GM12875 (cell line): ENCODE data around the gene SRPK2.
"Not testable (repeated sequence)": the region's sequence is repeated elsewhere in the genome, so short reads cannot be mapped to it uniquely, and the experiment has no call there.

ENCODE experiments used
- H3K4me3 ChIP-seq: one replicate; pipeline ENCODE4 v1.5.1; 2011; ENCODE audit warnings: low read depth, low read length, control low read depth
- TF ChIP-seq, protein P1 (sequence below): IDR thresholded peaks from 2 replicates; pipeline ENCODE4 v1.5.1; 2011; ENCODE audit warnings: low read depth, mild to moderate bottlenecking, control low read depth, inconsistent platforms, low read length, moderate library complexity, borderline replicate concordance; ENCODE audit not compliant: insufficient read depth

SRPK2 gene

DNA sequence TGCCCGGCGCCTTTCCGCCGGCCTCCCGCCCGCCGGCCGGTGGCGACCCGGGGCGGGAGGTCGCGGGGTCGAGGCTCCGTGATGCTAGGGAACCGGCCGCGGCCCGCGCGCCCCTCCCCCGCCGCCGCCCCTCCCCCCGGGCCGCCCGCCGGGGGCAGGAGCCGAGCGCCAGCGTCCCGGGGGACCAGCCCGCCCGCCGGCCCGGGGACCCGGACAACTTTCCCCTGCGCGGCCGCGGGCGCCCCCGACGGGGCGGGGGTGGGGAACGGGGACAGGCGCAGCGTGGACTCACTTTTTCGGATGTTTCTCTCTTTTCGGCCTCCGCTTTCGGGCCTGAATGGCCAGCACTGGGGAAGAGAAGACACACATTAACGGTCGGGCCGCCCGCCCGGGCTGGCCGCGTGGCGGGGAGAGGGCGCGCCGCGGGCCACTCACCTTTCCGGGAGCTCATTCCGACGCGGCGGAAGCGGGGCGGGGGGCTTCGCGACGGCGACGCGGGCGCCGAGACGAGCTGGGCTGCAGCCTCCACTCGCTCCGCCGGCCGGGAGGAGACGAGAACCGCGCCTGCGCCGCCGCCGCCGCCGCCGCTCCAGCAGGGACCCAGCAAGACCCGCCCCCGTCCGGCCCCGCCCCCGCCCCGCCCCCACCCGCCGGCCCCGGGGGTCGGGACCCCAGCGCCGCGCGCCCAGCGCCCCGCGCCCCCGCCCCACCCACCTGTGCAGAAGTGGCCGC is at the start of gene SRPK2:
SRPK2 (minus strand) TSS at position 566 of the 732 bp plus-strand sequence.
- TF ChIP-seq, protein P1, sequence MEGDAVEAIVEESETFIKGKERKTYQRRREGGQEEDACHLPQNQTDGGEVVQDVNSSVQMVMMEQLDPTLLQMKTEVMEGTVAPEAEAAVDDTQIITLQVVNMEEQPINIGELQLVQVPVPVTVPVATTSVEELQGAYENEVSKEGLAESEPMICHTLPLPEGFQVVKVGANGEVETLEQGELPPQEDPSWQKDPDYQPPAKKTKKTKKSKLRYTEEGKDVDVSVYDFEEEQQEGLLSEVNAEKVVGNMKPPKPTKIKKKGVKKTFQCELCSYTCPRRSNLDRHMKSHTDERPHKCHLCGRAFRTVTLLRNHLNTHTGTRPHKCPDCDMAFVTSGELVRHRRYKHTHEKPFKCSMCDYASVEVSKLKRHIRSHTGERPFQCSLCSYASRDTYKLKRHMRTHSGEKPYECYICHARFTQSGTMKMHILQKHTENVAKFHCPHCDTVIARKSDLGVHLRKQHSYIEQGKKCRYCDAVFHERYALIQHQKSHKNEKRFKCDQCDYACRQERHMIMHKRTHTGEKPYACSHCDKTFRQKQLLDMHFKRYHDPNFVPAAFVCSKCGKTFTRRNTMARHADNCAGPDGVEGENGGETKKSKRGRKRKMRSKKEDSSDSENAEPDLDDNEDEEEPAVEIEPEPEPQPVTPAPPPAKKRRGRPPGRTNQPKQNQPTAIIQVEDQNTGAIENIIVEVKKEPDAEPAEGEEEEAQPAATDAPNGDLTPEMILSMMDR, result no peak
- peak within 1 kb of the TSS; percentile 87 for H3K4me3 ChIP-seq

DNA sequence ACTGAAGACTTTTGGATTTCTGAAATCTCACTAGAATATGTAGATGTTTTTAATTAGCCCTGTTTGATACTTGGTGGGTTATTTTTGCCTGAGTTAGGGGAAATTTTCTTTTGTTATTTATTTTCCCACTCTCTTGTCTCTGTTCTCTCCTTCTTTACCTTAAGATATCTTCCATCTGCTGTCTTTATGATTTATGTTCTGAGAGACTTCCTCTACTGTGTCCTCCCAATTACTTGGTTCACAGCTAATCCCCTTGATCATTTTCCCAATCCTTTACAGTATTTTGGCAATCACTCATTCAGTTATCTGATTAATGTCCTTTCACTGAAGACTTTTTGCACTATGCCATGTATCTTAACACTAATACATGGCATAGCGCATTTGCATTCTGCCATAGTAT is 49.5 kb upstream of the SRPK2 start:
- no peak overlapping the region for H3K4me3 ChIP-seq
- TF ChIP-seq, protein P1, result no peak

DNA sequence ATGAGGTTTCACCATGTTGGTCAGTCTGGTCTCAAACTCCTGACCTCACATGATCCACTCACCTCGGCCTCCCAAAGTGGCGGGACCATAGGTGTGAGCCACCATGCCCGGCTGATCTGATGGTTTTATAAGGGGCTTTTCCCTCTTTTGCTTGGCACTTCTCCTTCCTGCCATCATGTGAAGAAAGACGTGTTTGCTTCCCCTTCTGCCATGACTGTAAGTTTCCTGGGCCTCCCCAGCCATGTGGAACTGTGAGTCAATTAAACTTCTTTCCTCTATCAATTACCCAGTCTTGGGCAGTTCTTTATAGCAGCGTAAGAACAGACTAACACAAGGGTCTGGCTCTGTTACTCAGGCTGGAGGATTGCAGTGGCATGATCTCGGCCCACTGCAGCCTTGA is 48.6 kb upstream of the SRPK2 start:
- not testable (repeated sequence) for H3K4me3 ChIP-seq

DNA sequence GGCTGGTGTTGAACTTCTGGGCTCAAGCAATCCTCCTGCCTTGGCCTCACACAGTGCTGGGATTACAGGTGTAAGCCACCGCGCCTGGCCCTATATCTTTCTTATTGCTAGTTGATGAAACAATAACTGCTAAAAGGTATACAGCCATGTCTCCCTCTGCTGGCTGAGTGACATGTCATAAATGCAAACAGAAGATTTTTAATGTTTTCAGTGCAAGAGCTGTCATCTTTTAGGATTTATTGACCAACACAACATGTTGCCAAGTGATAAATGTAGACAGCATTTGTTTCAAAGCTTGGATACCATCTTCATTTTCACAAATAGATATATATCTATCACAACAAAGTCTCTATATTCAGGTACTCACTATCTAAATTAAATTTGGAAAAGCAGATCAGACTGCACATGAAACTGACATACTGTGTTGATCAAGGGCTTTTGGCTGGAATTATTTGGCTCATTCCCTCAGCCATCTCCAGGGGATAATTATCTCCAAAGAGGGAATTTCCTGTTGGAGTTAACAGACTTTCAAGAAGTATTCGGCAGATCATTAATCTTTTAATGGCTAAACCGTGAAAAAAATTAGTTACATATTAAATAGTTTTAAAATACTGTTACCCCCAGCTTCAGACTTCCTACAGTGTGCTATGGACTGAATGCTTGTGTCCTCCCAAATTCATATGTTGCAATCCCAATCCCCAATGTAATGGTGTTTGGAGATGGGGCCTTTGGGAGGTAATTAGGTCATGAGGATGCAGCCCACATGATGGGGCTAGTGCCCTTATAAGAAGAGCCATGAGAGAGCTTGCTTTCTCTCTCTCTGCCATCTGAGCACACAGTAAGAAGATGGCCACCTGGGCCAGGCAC is 41.3 kb upstream of the SRPK2 start:
- H3K4me3 ChIP-seq, result no peak overlapping the region
- TF ChIP-seq, protein P1, result peak; percentile 48; the same call in 1 of the 2 replicates

DNA sequence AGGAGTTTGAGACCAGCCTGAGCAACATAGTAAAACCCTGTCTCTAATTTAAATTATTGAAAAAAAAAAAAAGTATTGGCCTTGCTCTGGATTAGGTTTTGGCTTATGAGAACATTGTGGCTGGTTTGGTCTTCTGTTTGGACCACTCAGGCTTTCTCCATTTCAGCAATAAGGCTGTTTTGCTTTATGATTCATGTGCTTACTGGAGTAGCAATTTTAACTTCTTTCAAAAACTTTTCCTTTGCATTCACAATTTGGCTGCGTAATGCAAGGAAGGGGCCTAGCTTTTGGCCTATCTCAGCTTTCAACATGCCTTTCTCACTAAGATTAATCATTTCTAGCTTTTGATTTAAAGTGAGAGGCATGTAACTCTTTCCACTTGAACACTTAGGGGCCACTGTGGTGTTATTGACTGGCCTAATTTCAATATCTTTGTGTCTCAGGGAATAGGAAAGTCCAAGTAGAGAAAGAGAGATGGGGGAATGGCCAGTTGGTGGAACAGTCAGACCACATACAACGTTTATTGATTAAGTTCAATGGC is 38.0 kb upstream of the SRPK2 start:
- TF ChIP-seq, protein P1, result no peak
- H3K4me3 ChIP-seq, result no peak overlapping the region

DNA sequence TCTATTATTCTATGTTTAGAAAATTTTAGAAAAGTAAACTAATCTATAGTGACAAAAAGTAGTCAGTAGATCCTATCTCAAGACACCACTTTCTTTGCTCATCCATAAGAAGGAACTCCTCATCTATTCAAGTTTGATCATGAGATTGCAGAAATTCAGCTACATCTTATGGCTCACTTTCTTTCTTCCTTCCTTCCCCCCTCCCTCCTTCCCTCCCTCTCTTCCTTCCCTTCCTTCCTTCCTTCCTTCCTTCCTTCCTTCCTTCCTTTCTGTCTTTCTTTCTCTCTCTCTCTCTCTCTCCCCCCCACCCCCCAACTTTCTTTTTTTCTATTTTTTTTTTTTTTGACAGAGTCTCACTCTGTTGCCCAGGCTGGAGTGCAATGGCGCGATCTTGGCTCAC is 35.3 kb upstream of the SRPK2 start:
- TF ChIP-seq, protein P1, result no peak
- H3K4me3 ChIP-seq, result no peak overlapping the region

DNA sequence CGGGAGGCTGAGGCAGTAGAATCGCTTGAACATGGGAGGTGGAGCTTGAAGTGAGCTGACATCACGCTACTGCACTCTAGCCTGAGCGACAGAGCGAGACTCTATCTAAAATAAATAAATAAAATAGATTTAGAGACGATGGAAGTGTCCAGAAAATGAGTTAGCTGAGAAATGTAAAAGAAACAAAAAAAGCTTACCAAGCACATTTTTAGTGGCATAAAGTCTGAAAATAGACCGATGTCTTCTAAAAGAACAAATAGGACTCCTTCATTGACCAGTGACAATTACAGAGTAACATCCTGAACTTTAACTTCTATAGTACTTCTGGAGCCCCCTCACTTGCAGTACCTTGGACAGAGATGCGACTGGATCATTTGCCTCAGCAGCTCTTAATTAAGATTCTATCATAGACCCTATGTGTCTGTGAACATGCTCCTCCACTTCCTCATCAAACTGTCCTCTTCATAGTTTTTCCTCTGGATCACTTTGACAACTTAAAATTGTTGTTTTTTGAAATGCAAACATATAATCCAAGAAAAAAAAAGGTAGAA is 25.2 kb upstream of the SRPK2 start:
- TF ChIP-seq, protein P1, result no peak
- H3K4me3 ChIP-seq, result no peak overlapping the region

DNA sequence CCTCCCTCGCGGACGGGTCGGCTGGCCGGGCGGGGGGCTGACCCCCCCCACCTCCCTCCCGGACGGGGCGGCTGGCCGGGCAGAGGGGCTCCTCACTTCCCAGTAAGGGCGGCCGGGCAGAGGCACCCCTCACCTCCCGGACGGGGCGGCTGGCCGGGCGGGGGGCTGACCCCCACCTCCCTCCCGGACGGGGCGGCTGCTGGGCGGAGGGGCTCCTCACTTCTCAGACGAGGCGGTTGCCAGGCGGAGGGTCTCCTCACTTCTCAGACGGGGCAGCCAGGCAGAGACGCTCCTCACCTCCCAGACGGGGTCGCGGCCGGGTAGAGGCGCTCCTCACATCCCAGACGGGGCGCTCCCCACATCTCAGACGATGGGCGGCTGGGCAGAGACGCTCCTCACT is 22.1 kb upstream of the SRPK2 start:
- not testable (repeated sequence) for H3K4me3 ChIP-seq

DNA sequence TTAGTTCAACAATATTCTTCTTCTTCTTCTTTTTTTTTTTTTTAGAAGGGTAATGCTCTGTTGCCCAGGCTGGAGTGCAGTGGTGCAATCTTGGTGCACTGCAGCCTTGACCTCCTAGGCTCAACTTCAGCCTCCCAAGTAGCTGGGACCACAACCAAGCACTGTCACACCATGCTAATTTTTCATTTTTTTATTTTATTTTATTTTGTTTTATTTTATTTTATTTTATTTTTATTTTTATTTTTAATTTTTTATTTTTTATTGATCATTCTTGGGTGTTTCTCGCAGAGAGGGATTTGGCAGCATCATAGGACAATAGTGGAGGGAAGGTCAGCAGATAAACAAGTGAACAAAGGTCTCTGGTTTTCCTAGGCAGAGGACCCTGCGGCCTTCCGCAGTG is 21.1 kb upstream of the SRPK2 start:
- H3K4me3 ChIP-seq, result not testable (repeated sequence)
